GM23248 (cell line): ENCODE results near the gene SURF4. TPM values are rescaled to one million over a fixed set of nuclear protein-coding genes. Genes with fewer than 3 reads are reported as not detected.

Experiments used
- DNase-seq: peaks from one replicate; pipeline ENCODE4 v3.0.0-alpha.2; 2015
- H2AFZ ChIP-seq: fragments of 200-600 bp; sonication (generic); 2 replicates; pipeline ENCODE4 v1.6.1; 2016; ENCODE audit warnings: antibody characterized with exemption
- H3F3A ChIP-seq: fragments of 200-600 bp; sonication (generic); 2 replicates; pipeline ENCODE4 v1.6.1; 2016; ENCODE audit warnings: mild to moderate bottlenecking, antibody characterized with exemption, mixed run types; ENCODE audit not compliant: insufficient read depth
- H3K27ac ChIP-seq: fragments of 200-600 bp; sonication (generic); 2 replicates; pipeline ENCODE4 v1.5.1; 2016; ENCODE audit warnings: mild to moderate bottlenecking
- H3K27me3 ChIP-seq: fragments of 200-600 bp; sonication (generic); replicated peaks from 2 replicates; pipeline ENCODE4 v1.6.1; 2016; ENCODE audit warnings: mild to moderate bottlenecking; ENCODE audit not compliant: insufficient read depth
- H3K36me3 ChIP-seq: fragments of 200-600 bp; sonication (generic); 2 replicates; pipeline ENCODE4 v1.6.1; 2016; ENCODE audit warnings: low read depth, mild to moderate bottlenecking
- H3K4me1 ChIP-seq: fragments of 200-600 bp; sonication (generic); 2 replicates; pipeline ENCODE4 v1.6.1; 2016; ENCODE audit warnings: mild to moderate bottlenecking; ENCODE audit not compliant: insufficient read depth
- H3K4me2 ChIP-seq: fragments of 200-600 bp; sonication (generic); one replicate; pipeline ENCODE4 v1.6.1; 2016; ENCODE audit warnings: mild to moderate bottlenecking; ENCODE audit not compliant: unreplicated experiment
- H3K4me3 ChIP-seq: fragments of 200-600 bp; sonication (generic); 2 replicates; pipeline ENCODE4 v1.5.1; 2016; ENCODE audit warnings: mild to moderate bottlenecking
- H3K79me2 ChIP-seq: fragments of 200-600 bp; sonication (generic); 2 replicates; pipeline ENCODE4 v1.6.1; 2016; ENCODE audit warnings: mild to moderate bottlenecking; ENCODE audit not compliant: insufficient read depth
- H3K9ac ChIP-seq: fragments of 200-600 bp; sonication (generic); 2 replicates; pipeline ENCODE4 v1.6.1; 2016; ENCODE audit warnings: mild to moderate bottlenecking
- H3K9me2 ChIP-seq: fragments of 200-600 bp; sonication (generic); 2 replicates; pipeline ENCODE4 v1.6.1; 2016; ENCODE audit warnings: mixed run types, mild to moderate bottlenecking, moderate library complexity; ENCODE audit not compliant: insufficient read depth
- H3K9me3 ChIP-seq: fragments of 200-600 bp; sonication (generic); one replicate; pipeline ENCODE4 v1.6.1; 2017; ENCODE audit warnings: low read depth
- H4K20me1 ChIP-seq: fragments of 200-600 bp; sonication (generic); 2 replicates; pipeline ENCODE4 v1.6.0; 2016; ENCODE audit not compliant: insufficient read depth
- EZH2 ChIP-seq: fragments of 200-600 bp; sonication (generic); IDR thresholded peaks from 2 replicates; pipeline ENCODE4 v1.6.1; 2018; ENCODE audit warnings: antibody characterized with exemption, mild to moderate bottlenecking; ENCODE audit not compliant: insufficient read depth, poor library complexity, severe bottlenecking
- EZH2phosphoT487 ChIP-seq: fragments of 200-600 bp; sonication (generic); IDR thresholded peaks from 2 replicates; pipeline ENCODE4 v1.6.1; 2018; ENCODE audit warnings: antibody characterized with exemption, moderate library complexity, mild to moderate bottlenecking, low read depth; ENCODE audit not compliant: insufficient read depth
- WGBS, 2 experiments: methylation state at CpG; one replicate each; pipeline ENCODE4 v1.1.6; 2015 to 2017; ENCODE audit warnings: low lambda C conversion rate in 2 of 2, low coverage in 1 of 2; ENCODE audit errors: missing lambda C conversion rate in 2 of 2; 5-methylcytosine and 5-hydroxymethylcytosine counted together
- in situ Hi-C: fragments of 300-500 bp; cut with MboI; formaldehyde crosslinking; loops from 2 replicates; pipeline ENCODE4 v1.15.0; 2020
- polyA plus RNA-seq: library from polyadenylated mRNA; unstranded; fragments of >200 nt; fragmentation: Nextera tagmentation; extraction: Ambion mirVana; gene quantifications from 2 replicates; pipeline ENCODE4 v1.2.1, GENCODE V29; 2016
- total RNA-seq: library from RNA; depleted of rRNA; stranded (reverse); fragments of >200 nt; shearing (Covaris generic); gene quantifications from 2 replicates; pipeline ENCODE4 v1.2.3, GENCODE V29; 2014

SURF4 gene
- total and polyA plus RNA-seq, 2 experiments from 2014 or later, result 406 to 638 TPM

DNA sequence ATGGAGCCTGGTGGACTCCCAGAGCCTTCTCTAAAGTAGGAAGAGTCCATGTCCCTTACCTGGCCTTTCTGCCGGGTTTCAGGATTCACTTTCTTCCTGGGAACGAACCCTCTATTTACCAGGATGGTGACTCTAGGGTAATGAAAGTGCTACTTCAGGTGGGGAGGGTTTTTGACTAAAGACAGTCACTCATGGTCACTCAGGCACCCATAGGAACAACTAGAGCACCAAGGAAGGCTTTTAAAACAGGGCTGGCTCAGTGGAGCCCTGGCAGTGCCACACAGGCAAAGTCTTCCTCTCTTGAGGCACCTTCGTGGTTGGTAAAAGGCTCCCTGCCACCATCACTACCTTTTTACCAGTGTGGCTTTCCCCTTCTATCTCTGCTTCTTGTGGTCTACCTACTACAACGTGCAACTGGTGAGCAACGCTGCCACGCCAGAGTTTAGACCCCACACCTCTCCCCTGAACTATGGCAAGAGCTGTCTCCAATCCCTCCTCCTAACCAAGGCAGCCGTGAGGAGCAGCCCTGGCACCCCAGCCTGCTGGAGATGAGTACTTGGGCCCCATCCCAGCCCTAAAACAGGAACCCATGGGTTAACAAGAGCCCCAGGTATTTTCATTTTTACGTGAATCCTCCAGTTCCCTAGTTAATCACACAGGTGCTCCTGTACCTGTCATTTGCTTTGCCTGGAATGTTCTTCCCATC lies 23.1 kb downstream of the SURF4 start:
- DNase-seq, result no peak
- H3K4me3 ChIP-seq, result no peak overlapping the region
- no peaks in the 10 kb centered on the region for H3K9me2 ChIP-seq
- no peaks in the 10 kb centered on the region for H3K9me3 ChIP-seq
- no peak overlapping the region for H3K27ac ChIP-seq
- H3K27me3 ChIP-seq, result no peaks in the 10 kb centered on the region
- no peak overlapping the region for H3K4me2 ChIP-seq
- peaks cover 60% of the 10 kb centered on the region for H3K79me2 ChIP-seq
- H3K36me3 ChIP-seq, result peaks cover 38% of the 10 kb centered on the region
- no peak overlapping the region for H2AFZ ChIP-seq
- in situ Hi-C loops, result no loop called here
- no peaks in the 10 kb centered on the region for H4K20me1 ChIP-seq
- no peak overlapping the region for H3K9ac ChIP-seq
- peaks cover 20% of the 10 kb centered on the region for H3K4me1 ChIP-seq
- TF ChIP-seq EZH2phosphoT487 (no peak), EZH2 (no peak)
- peaks cover 72% of the 10 kb centered on the region for H3F3A ChIP-seq
- 64 to 69% methylated on average over 8 of the region's 8 CpGs for WGBS, 2 experiments

DNA sequence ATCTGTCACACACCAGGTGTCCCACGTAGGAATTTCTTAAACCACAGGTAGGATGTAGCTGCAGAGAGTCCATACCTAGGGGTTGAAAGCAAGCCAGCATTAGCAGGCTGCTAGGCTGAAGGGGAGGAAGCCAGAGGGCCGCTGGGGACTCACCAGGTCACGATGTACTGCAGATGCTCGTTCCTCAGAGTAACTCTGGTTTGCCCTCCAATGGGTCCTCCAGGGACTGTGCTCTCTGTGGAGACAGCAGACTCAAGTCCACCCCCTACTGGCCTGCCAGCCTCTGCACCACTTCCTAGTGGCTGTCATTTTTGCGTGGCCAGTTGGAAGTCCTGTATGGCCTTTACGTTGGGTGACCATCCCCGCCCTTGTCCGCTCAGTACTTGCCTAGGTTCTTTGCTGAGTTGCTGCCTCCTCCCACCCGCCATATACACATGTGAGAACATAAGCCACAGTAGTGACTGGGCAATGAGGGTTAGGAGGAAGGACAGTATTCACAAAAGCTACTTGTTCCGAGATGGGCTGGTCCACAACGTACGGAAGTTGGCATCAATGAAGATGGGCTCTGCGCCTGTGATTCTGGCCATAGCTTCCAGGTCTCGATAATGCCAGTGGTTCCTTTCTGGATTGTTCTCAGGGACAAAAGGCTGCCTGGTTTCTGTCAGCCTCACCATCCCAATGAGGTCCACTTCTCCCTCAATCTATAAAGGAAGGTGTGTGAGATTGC lies 23.8 kb downstream of the SURF4 start:
- H3K4me3 ChIP-seq, result no peak overlapping the region
- H3K36me3 ChIP-seq, result peaks cover 38% of the 10 kb centered on the region
- H2AFZ ChIP-seq, result no peak overlapping the region
- no peaks in the 10 kb centered on the region for H3K9me2 ChIP-seq
- WGBS, 2 experiments, result 78 to 82% methylated on average over 14 of the region's 14 CpGs
- H3K4me1 ChIP-seq, result peaks cover 20% of the 10 kb centered on the region
- peak; percentile 78 for DNase-seq
- H3F3A ChIP-seq, result peaks cover 67% of the 10 kb centered on the region
- H3K27ac ChIP-seq, result peak overlapping the region; percentile 40
- no peaks in the 10 kb centered on the region for H4K20me1 ChIP-seq
- no peak overlapping the region for H3K9ac ChIP-seq
- H3K9me3 ChIP-seq, result no peaks in the 10 kb centered on the region
- no peak for TF ChIP-seq EZH2
- no peak for TF ChIP-seq EZH2phosphoT487
- peaks cover 57% of the 10 kb centered on the region for H3K79me2 ChIP-seq
- in situ Hi-C loops, result no loop called here
- H3K4me2 ChIP-seq, result no peak overlapping the region
- H3K27me3 ChIP-seq, result no peaks in the 10 kb centered on the region

DNA sequence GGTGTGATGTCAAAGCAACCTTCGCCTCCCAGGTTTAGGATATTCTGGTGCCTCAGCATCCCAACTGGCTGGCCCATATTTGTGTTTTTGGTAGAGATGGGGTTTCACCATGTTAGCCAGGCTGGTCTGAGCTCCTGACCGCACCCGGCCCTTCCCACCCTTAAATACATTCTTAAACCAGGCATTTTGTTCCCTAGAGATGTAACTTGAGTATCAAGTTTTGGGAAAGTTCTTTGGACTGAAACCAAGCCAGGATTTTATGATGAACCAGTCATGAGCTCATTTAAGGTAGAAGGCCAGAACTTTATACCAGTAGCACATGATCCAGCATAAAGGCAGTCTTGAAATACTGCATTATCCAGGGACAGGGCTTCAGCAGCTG lies 24.3 kb downstream of the SURF4 start:
- TF ChIP-seq EZH2phosphoT487, result no peak
- TF ChIP-seq EZH2, result no peak
- Histone ChIP-seq H3K9ac (no peak overlapping the region), H3K36me3 (peaks cover 38% of the 10 kb centered on the region), H3K27me3 (no peaks in the 10 kb centered on the region), H3K9me2 (no peaks in the 10 kb centered on the region), H3K27ac (peak overlapping the region; percentile 40), H3F3A (peaks cover 67% of the 10 kb centered on the region), H3K4me3 (no peak overlapping the region), H3K9me3 (no peaks in the 10 kb centered on the region), H3K4me1 (peaks cover 21% of the 10 kb centered on the region), H2AFZ (no peak overlapping the region), H3K4me2 (no peak overlapping the region), H3K79me2 (peaks cover 61% of the 10 kb centered on the region), H4K20me1 (no peaks in the 10 kb centered on the region)
- in situ Hi-C loops, result no loop called here
- WGBS, 2 experiments, result 77 to 88% methylated on average over 3 of the region's 3 CpGs
- no peak for DNase-seq

DNA sequence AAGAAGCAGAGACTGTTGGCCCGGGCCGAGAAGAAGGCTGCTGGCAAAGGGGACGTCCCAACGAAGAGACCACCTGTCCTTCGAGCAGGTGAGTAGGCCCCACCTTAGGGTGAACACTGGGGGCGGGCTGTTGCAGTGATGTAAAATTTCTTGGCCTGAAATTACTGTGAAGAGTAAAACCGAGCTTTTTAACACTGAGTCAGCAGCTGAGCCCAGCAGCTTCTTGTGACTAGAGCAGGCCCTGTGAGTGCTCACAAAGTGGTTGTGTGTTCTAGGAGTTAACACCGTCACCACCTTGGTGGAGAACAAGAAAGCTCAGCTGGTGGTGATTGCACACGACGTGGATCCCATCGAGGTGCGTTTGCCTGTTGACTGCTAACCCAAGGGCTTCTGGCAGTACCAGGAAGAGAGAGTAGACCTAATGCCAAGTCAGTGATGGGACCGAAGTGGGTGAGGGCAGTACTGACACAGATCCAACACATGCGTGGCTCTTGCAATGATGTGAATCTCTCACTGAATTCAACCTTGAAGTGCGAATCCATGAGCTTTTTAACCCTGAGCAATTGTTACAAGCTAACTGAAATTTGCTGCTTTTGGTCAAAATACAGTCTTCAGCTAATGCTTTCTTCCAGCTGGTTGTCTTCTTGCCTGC lies 25.8 kb downstream of the SURF4 start:
- peaks cover 60% of the 10 kb centered on the region for H3F3A ChIP-seq
- no peak overlapping the region for H2AFZ ChIP-seq
- H3K27ac ChIP-seq, result peak overlapping the region; percentile 94
- H3K9me2 ChIP-seq, result no peaks in the 10 kb centered on the region
- WGBS, 2 experiments, result 71 to 73% methylated on average over 15 of the region's 15 CpGs
- TF ChIP-seq EZH2, result no peak
- no peak for TF ChIP-seq EZH2phosphoT487
- H3K4me1 ChIP-seq, result peaks cover 19% of the 10 kb centered on the region
- DNase-seq, result peak; percentile 56
- H3K9ac ChIP-seq, result peak overlapping the region; percentile 99
- H3K36me3 ChIP-seq, result peaks cover 38% of the 10 kb centered on the region
- in situ Hi-C loops, result no loop called here
- no peaks in the 10 kb centered on the region for H3K9me3 ChIP-seq
- H3K4me3 ChIP-seq, result peak overlapping the region; percentile 98
- no peaks in the 10 kb centered on the region for H3K27me3 ChIP-seq
- peaks cover 64% of the 10 kb centered on the region for H3K79me2 ChIP-seq
- peak overlapping the region; percentile 100 for H3K4me2 ChIP-seq
- H4K20me1 ChIP-seq, result no peaks in the 10 kb centered on the region
